Neural cell (in vitro differentiated cells): ENCODE results near the gene BEX1. TPM values are rescaled to one million over a fixed set of nuclear protein-coding genes. Genes with fewer than 3 reads are reported as not detected.

Experiments
- H2AFZ ChIP-seq: fragments of 200-600, 300-800 bp; sonication (generic), shearing (Covaris generic); 2 replicates; pipeline ENCODE4 v1.6.0; 2014; ENCODE audit warnings: low read depth, mild to moderate bottlenecking, antibody characterized with exemption, low read length, moderate library complexity
- H3F3A ChIP-seq: fragments of 200-600 bp; shearing (Covaris generic); 2 replicates; pipeline ENCODE4 v1.6.1; 2016; ENCODE audit warnings: mild to moderate bottlenecking, moderate library complexity, mixed read lengths, antibody characterized with exemption, low read length; ENCODE audit not compliant: insufficient read depth, poor library complexity, severe bottlenecking
- H3K27ac ChIP-seq: fragments of 200-600, 300-800 bp; sonication (generic), shearing (Covaris generic); 2 replicates; pipeline ENCODE4 v1.5.1; 2014; ENCODE audit warnings: mild to moderate bottlenecking, low read length, moderate library complexity
- H3K27me3 ChIP-seq: fragments of 300-800, 200-600 bp; sonication (generic), shearing (Covaris generic); 2 replicates; pipeline ENCODE4 v1.6.0; 2014; ENCODE audit warnings: mild to moderate bottlenecking, low read depth, low read length, moderate library complexity; ENCODE audit not compliant: insufficient read depth
- H3K36me3 ChIP-seq: fragments of 300-800, 200-600 bp; sonication (generic), shearing (Covaris generic); 2 replicates; pipeline ENCODE4 v1.5.1; 2014; ENCODE audit warnings: mild to moderate bottlenecking, antibody characterized with exemption, low read length, moderate library complexity; ENCODE audit not compliant: insufficient read depth
- H3K4me2 ChIP-seq: fragments of 300-800, 200-600 bp; sonication (generic), shearing (Covaris generic); 2 replicates; pipeline ENCODE4 v1.6.0; 2014; ENCODE audit warnings: mild to moderate bottlenecking, low read length
- H3K4me3 ChIP-seq: fragments of 300-800, 200-600 bp; sonication (generic), shearing (Covaris generic); 2 replicates; pipeline ENCODE4 v1.5.1; 2014; ENCODE audit warnings: mild to moderate bottlenecking, low read length, moderate library complexity
- H3K79me2 ChIP-seq: fragments of 200-600 bp; shearing (Covaris generic); replicated peaks from 2 replicates; pipeline ENCODE4 v1.6.0; 2014; ENCODE audit warnings: mild to moderate bottlenecking, low read length, moderate library complexity; ENCODE audit not compliant: insufficient read depth
- H3K9ac ChIP-seq: fragments of 300-800, 200-600 bp; sonication (generic), shearing (Covaris generic); 2 replicates; pipeline ENCODE4 v1.6.1; 2016; ENCODE audit warnings: mild to moderate bottlenecking, low read length, mixed read lengths
- H3K9me2 ChIP-seq: fragments of 200-600 bp; shearing (Covaris generic); 2 replicates; pipeline ENCODE4 v1.6.1; 2016; ENCODE audit warnings: mild to moderate bottlenecking, low read length, mixed read lengths; ENCODE audit not compliant: insufficient read depth
- H3K9me3 ChIP-seq: fragments of 200-600, 300-800 bp; sonication (generic), shearing (Covaris generic); 2 replicates; pipeline ENCODE4 v1.6.1; 2016; ENCODE audit warnings: mild to moderate bottlenecking, mixed run types, low read length, moderate library complexity, mixed read lengths
- H4K20me1 ChIP-seq: fragments of 200-600 bp; shearing (Covaris generic); 2 replicates; pipeline ENCODE4 v1.6.1; 2016; ENCODE audit warnings: mild to moderate bottlenecking, mixed run types; ENCODE audit not compliant: insufficient read depth
- EP300 ChIP-seq: fragments of 450-650 bp; conservative IDR thresholded peaks from 2 replicates; pipeline ENCODE4 v1.6.1; 2014; ENCODE audit warnings: antibody characterized with exemption, mild to moderate bottlenecking, moderate library complexity; ENCODE audit not compliant: poor library complexity, severe bottlenecking
- EZH2 ChIP-seq: fragments of 200-600, 300-800 bp; shearing (Covaris generic), sonication (generic); IDR thresholded peaks from 2 replicates; pipeline ENCODE4 v1.6.1; 2014; ENCODE audit warnings: antibody characterized with exemption, low read length, borderline replicate concordance, mild to moderate bottlenecking; ENCODE audit not compliant: insufficient read depth, poor library complexity, severe bottlenecking
- MXI1 ChIP-seq: fragments of 450-650 bp; conservative IDR thresholded peaks from 2 replicates; pipeline ENCODE4 v1.6.1; 2014; ENCODE audit warnings: antibody characterized with exemption, mild to moderate bottlenecking; ENCODE audit not compliant: poor library complexity, severe bottlenecking
- POLR2AphosphoS5 ChIP-seq: IDR thresholded peaks from 2 replicates; pipeline ENCODE4 v1.6.1; 2012
- RAD21 ChIP-seq: fragments of 450-650 bp; conservative IDR thresholded peaks from 2 replicates; pipeline ENCODE4 v1.6.1; 2014; ENCODE audit warnings: antibody characterized with exemption, mild to moderate bottlenecking, moderate library complexity
- SMC3 ChIP-seq: fragments of 450-650 bp; conservative IDR thresholded peaks from 2 replicates; pipeline ENCODE4 v1.6.1; 2014; ENCODE audit warnings: antibody characterized with exemption, mild to moderate bottlenecking, moderate library complexity; ENCODE audit not compliant: poor library complexity
- TAF1 ChIP-seq: IDR thresholded peaks from 2 replicates; pipeline ENCODE4 v1.6.1; 2012; ENCODE audit warnings: low read depth
- polyA plus RNA-seq: library from polyadenylated mRNA; depleted of rRNA; stranded (reverse); fragments of >200 nt; gene quantifications from 2 replicates; pipeline ENCODE4 v1.2.3, GENCODE V29; 2014
- TF ChIP-seq, protein P1 (sequence below): fragments of 450-650 bp; IDR thresholded peaks from 2 replicates; pipeline ENCODE4 v1.5.1; 2014; ENCODE audit warnings: antibody characterized with exemption, mild to moderate bottlenecking, moderate library complexity; ENCODE audit not compliant: poor library complexity, severe bottlenecking
- TF ChIP-seq, protein P2 (sequence below): IDR thresholded peaks from 2 replicates; pipeline ENCODE4 v1.6.1; 2012; ENCODE audit warnings: borderline replicate concordance

The BEX1 gene
- polyA plus RNA-seq, 1 donor from 2014 or later: 1,035 TPM

- Histone ChIP-seq H3K4me2 (no peak overlapping the region), H3K27me3 (no peaks in the 10 kb centered on the region), H3K79me2 (no peaks in the 10 kb centered on the region), H2AFZ (no peak overlapping the region), H3K9me2 (no peaks in the 10 kb centered on the region), H3K9me3 (no peaks in the 10 kb centered on the region), H3K9ac (no peak overlapping the region), H3K4me3 (no peak overlapping the region), H3F3A (no peaks in the 10 kb centered on the region), H4K20me1 (no peaks in the 10 kb centered on the region), H3K27ac (no peak overlapping the region), H3K36me3 (no peaks in the 10 kb centered on the region)
- TF ChIP-seq EZH2 (no peak), SMC3 (no peak)
- TF ChIP-seq, protein P1, sequence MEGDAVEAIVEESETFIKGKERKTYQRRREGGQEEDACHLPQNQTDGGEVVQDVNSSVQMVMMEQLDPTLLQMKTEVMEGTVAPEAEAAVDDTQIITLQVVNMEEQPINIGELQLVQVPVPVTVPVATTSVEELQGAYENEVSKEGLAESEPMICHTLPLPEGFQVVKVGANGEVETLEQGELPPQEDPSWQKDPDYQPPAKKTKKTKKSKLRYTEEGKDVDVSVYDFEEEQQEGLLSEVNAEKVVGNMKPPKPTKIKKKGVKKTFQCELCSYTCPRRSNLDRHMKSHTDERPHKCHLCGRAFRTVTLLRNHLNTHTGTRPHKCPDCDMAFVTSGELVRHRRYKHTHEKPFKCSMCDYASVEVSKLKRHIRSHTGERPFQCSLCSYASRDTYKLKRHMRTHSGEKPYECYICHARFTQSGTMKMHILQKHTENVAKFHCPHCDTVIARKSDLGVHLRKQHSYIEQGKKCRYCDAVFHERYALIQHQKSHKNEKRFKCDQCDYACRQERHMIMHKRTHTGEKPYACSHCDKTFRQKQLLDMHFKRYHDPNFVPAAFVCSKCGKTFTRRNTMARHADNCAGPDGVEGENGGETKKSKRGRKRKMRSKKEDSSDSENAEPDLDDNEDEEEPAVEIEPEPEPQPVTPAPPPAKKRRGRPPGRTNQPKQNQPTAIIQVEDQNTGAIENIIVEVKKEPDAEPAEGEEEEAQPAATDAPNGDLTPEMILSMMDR: no peak
Observed at GRCh38 chrX:103099691-103100090, 35.7 kb upstream of the BEX1 start.

- no peak overlapping the region for H3K4me2 ChIP-seq
- H3K27ac ChIP-seq: no peak overlapping the region
- no peaks in the 10 kb centered on the region for H3K79me2 ChIP-seq
- no peaks in the 10 kb centered on the region for H3K36me3 ChIP-seq
- H3K27me3 ChIP-seq: no peaks in the 10 kb centered on the region
- H3K9me3 ChIP-seq: no peaks in the 10 kb centered on the region
- H4K20me1 ChIP-seq: no peaks in the 10 kb centered on the region
- H2AFZ ChIP-seq: no peak overlapping the region
- TF ChIP-seq, protein P2, sequence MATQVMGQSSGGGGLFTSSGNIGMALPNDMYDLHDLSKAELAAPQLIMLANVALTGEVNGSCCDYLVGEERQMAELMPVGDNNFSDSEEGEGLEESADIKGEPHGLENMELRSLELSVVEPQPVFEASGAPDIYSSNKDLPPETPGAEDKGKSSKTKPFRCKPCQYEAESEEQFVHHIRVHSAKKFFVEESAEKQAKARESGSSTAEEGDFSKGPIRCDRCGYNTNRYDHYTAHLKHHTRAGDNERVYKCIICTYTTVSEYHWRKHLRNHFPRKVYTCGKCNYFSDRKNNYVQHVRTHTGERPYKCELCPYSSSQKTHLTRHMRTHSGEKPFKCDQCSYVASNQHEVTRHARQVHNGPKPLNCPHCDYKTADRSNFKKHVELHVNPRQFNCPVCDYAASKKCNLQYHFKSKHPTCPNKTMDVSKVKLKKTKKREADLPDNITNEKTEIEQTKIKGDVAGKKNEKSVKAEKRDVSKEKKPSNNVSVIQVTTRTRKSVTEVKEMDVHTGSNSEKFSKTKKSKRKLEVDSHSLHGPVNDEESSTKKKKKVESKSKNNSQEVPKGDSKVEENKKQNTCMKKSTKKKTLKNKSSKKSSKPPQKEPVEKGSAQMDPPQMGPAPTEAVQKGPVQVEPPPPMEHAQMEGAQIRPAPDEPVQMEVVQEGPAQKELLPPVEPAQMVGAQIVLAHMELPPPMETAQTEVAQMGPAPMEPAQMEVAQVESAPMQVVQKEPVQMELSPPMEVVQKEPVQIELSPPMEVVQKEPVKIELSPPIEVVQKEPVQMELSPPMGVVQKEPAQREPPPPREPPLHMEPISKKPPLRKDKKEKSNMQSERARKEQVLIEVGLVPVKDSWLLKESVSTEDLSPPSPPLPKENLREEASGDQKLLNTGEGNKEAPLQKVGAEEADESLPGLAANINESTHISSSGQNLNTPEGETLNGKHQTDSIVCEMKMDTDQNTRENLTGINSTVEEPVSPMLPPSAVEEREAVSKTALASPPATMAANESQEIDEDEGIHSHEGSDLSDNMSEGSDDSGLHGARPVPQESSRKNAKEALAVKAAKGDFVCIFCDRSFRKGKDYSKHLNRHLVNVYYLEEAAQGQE: no peak
- TF ChIP-seq TAF1 (no peak), SMC3 (no peak), MXI1 (no peak), EZH2 (no peak), EP300 (no peak), POLR2AphosphoS5 (no peak), RAD21 (no peak)
- TF ChIP-seq, protein P1: no peak
- H3F3A ChIP-seq: no peaks in the 10 kb centered on the region
- no peak overlapping the region for H3K9ac ChIP-seq
- H3K4me3 ChIP-seq: no peak overlapping the region
- H3K9me2 ChIP-seq: no peaks in the 10 kb centered on the region
Observed at GRCh38 chrX:103098488-103098887, 34.5 kb upstream of the BEX1 start.
